Activated CD4-positive, alpha-beta T cell treated with anti-CD3 and anti-CD28 coated beads for 1 hour (primary cell): ENCODE data around the gene S100A2.

ENCODE experiments used
- DNase-seq: peaks from one replicate; pipeline ENCODE4 v3.0.0-alpha.2; 2020

S100A2 gene

GRCh38 chr1:153565529-153566374 lies at the start of gene S100A2:
TSS of gene S100A2 (minus strand) at chr1:153565844. CDS start at chr1:153563877, 1,967 bp downstream.
- peak; percentile 32 for DNase-seq

GRCh38 chr1:153615406-153615805 lies 49.8 kb upstream of the S100A2 start:
- DNase-seq = no peak

- no peak for DNase-seq
Observed at GRCh38 chr1:153614906-153615305, 49.3 kb upstream of the S100A2 start.

GRCh38 chr1:153614189-153614900 lies 48.7 kb upstream of the S100A2 start:
- DNase-seq = no peak

GRCh38 chr1:153613406-153613805 lies 47.8 kb upstream of the S100A2 start:
- no peak for DNase-seq

- no peak for DNase-seq
Observed at GRCh38 chr1:153612755-153613331, 47.2 kb upstream of the S100A2 start, which contains the start of gene S100A16. TSS of gene S100A16 (minus strand) at chr1:153613137. CDS start at chr1:153608151, 4,986 bp downstream.

- DNase-seq = no peak
Observed at GRCh38 chr1:153612111-153612754, 46.6 kb upstream of the S100A2 start.

- no peak for DNase-seq
Observed at GRCh38 chr1:153611356-153611755, 45.7 kb upstream of the S100A2 start.

- no peak for DNase-seq
Observed at GRCh38 chr1:153610811-153611301, 45.2 kb upstream of the S100A2 start.

- DNase-seq = no peak
Observed at GRCh38 chr1:153610334-153610733, 44.7 kb upstream of the S100A2 start.

- DNase-seq = no peak
Observed at GRCh38 chr1:153609585-153609907, 43.9 kb upstream of the S100A2 start.

- no peak for DNase-seq
Observed at GRCh38 chr1:153608742-153609584, 43.3 kb upstream of the S100A2 start.

GRCh38 chr1:153608089-153608682 lies 42.5 kb upstream of the S100A2 start:
- no peak for DNase-seq

GRCh38 chr1:153607381-153607780 lies 41.7 kb upstream of the S100A2 start:
- DNase-seq = no peak

- no peak for DNase-seq
Observed at GRCh38 chr1:153606194-153606593, 40.5 kb upstream of the S100A2 start.

GRCh38 chr1:153602749-153603148 lies 37.1 kb upstream of the S100A2 start:
- DNase-seq = no peak

GRCh38 chr1:153599847-153600246 lies 34.2 kb upstream of the S100A2 start:
- DNase-seq = no peak

- no peak for DNase-seq
Observed at GRCh38 chr1:153598309-153599172, 32.9 kb upstream of the S100A2 start.

GRCh38 chr1:153597206-153597605 lies 31.6 kb upstream of the S100A2 start:
- DNase-seq = no peak

- DNase-seq = no peak
Observed at GRCh38 chr1:153592748-153593147, 27.1 kb upstream of the S100A2 start.

GRCh38 chr1:153588482-153588881 lies 22.8 kb upstream of the S100A2 start:
- no peak for DNase-seq
